Measurements from ENCODE around the gene CRISP3.

DNA sequence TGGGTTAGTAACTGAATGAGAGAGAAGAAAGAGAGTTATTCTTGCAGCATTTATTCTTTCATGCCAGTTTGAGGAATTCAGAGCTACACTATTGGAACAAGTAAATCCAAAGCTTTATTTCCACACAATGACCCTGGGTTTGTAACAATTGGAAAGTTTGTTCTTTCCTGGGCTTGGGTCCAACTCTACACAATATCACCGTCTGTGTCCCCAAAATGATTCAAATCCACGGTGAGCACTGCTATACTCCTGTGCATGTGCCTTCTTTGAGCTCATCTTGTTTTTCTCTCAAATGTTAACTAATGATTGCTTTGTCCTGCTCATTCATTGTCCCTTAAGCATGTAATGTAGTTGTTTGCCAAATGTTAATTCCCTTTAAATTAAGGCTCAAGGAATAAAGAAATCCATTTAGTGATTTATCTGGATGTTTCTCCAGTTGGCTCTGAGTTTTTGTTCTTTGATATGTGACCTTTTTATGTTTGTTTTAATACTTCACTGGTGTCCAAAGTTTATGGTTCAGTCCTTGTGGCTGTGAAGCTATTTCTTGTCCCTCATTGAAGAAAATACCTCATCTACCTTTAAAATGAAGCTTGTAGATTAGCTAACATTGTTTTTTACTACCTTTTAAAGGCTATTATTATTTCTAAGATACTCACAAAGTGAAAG lies 20.5 kb upstream of the CRISP3 start:
- TF ChIP-seq TAF1 (IDR thresholded peaks at IDR 0.05; ENCODE audit: low read depth, low read length) (no peak), POLR2A (IDR thresholded peaks at IDR 0.05; ENCODE audit: low read depth, low read length) (no peak), SPI1 (IDR thresholded peaks at IDR 0.05; ENCODE audit: low read depth, low read length) (no peak), POLR2AphosphoS5 (IDR thresholded peaks at IDR 0.05; ENCODE audit: low read depth, low read length) (no peak)

All from GM12891 (cell line).